PFSK-1 (cell line): ENCODE data around the gene TTC39C.

ENCODE experiments used
- POLR2AphosphoS5 ChIP-seq: IDR thresholded peaks from 2 replicates; pipeline ENCODE4 v1.6.1; 2012; ENCODE audit warnings: low read depth, mild to moderate bottlenecking, control low read depth, low read length, moderate library complexity
- REST ChIP-seq, 2 experiments: IDR thresholded peaks; 2 replicates each; pipeline versions ENCODE4 v1.6.1 to v1.8.0; 2011 to 2012; ENCODE audit warnings: low read depth in 2 of 2, low read length in 2 of 2, control low read depth in 1 of 2, inconsistent platforms in 1 of 2, mild to moderate bottlenecking in 1 of 2, moderate library complexity in 1 of 2; ENCODE audit not compliant: insufficient read depth in 1 of 2

- no peak for TF ChIP-seq POLR2AphosphoS5
- no peak for TF ChIP-seq REST (IDR thresholded peaks at IDR 0.05; ENCODE audit: insufficient read depth in 1 of 2, low read depth in 2 of 2, low read length in 2 of 2)
Measured at GRCh38 chr18:24089076-24089475, 74.5 kb downstream of the TTC39C start.
